Glomerular visceral epithelial cell (primary cell): ENCODE results near the gene SFXN3.
A peak's percentile ranks its signal among the peaks of the same experiment; 100 is the strongest.

ENCODE experiments used
- DNase-seq: peaks from one replicate; pipeline ENCODE4 v3.0.0-alpha.2; 2016; ENCODE audit errors: extremely low spot score

The SFXN3 gene

DNA sequence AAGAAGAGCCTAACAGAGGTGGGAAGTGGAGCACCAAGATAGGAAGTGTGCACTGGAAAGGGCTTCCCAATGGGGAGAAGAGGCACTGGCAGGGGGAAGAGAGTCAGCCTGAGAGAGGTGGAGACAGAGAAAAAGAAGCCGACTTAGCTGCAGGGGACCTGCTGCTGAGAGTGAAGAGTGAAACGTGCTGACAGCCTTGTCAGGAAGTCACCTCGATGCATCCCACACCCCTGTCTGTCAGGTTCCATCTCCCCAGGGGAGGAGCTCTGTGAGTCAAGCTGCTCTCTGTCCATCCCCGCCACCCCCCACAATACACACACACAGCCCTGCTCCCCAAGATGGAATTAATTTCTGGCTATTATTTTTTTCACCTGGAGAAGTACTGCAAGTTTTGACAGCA lies 44.7 kb downstream of the SFXN3 start:
- DNase-seq: no peak

DNA sequence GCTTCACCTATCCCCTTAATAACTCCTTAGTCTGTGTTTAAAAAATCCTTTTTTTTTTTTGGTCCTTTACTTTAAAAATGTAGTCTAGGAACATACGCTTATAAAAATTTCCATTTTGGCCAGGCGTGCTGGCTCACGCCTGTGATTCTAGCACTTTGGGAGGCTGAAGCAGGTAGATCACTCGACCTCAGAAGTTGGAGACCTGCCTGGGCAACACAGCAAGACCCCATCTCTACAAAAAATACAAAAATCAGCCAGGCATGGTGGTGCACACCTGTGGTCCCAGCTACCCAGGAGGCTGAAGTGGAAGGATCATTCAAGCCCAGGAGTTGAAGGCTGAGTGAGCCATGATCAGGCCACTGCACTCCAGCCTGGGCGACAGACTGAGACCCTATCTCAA lies 45.6 kb downstream of the SFXN3 start:
- DNase-seq: no peak

DNA sequence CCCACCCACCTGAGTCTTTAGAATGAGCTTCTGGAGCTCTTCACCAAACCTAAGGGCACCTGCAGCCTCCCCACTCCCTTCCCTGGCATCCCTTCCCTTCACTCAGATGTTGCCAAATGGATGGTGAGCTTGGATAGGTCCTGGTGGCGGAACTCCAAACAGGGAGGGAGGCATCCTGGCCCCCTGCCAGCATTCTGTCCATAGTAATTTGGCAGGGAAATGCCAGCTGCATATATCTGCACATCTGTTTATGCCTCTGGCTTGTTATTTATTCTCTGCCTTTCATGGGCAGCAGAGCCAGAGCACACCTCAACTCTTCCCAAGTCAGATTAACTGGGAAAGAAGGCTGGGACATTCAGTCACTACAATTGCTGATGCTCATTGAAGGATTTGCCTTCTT lies 48.8 kb downstream of the SFXN3 start:
- DNase-seq: no peak

DNA sequence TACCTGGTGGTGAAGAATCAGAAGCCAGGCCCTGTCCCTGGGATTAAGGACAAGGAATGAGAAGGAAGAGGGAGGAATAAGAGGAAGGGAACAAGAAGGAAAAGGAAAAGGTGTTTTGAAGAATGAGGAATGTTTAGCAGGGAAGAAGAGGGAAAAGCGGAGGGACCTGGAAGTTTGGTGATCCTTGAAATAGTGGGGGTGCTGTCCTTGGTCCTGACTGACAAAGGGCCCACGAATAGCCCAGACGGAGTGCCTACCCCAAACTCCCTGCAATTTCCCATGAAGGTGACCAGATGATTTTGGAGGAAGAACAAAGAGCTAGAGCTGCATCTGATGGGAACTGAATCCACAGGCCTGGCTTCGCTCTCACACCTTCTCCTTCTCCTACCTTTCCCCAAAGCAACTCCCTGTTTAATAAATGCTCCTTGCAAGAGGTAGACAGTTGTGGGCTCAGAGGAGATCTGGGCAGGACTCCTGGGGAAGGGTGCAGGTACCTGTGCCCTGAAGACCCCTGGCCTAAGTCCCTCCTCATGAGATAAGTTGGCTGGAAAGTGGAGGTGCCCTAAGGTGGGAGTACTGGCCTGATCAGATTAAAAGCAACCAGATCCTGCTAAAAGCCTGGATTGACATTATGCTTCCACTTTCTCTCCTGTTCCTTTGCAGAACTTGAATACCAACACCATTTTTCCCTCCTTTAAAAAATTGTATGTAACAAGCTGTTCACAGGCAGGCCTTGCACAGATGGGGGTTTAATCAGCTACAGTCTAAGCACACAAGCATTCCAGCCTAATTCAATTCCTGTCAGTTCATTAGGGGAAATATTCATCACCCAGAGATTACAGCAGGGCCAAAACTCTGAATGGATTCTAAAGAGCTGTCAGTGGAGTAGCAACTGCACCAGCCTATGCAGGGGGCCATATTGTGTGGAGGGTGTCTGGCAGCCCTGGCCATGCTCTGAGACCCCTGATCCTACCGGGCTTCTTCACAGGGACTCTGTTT lies 50.2 kb downstream of the SFXN3 start:
- peak; percentile 20 for DNase-seq

DNA sequence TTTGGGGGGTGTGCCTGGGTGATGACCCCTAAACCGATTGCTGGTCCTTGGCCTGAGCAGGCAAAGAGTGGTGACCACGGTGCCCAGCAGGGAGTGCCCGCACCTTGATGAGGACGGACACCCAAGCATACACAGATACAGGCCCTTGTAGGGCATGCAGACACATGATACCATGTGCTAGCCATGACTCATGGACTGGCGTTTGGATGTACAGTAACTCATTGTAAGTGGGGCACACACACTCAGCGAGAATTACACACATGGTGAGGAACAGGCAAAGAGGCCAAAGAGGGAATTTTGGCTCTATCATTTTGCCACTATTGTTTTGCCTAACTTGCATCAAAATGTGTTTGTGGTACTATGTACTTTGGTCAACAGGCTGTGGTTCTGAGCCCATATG lies 54.8 kb downstream of the SFXN3 start:
- DNase-seq: no peak

DNA sequence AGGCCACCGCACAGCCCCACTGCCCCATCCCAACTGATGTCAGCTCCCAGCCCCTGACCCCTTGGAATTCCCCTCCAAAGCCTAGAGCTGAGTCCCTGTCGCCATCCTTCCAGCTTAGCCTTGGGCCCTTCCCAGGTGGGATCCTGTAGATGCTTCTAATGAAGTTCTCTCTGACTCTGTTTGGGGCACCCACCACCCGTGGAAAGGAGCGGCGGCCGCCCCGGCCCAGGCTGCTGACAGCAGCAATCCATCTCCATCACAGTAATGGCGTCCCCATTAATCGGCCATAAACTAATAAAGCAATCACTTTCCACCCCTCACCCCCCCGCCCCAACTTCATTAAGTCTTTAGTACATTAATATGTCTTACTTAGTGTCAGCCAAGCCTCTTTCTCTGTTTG lies 56.3 kb downstream of the SFXN3 start:
- DNase-seq: no peak

DNA sequence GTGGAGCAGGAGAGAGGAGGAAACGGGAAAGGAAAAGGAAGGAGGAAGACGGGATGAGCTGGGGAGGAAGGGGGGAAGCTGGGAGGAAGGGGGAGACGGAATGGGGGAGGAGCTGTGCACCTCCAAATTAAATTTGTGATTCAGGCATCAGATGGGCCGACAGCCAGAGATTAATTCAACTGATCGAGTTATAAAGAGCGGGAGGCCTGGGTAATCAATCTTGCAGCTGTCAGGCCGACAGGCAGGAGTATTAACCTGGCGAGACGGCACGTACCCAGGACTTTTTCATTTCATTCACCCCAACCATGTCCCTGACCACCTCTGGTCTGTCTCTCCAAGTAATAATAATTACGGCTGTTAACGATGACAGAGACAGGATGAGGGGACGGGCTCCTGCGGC lies 56.9 kb downstream of the SFXN3 start:
- no peak for DNase-seq

DNA sequence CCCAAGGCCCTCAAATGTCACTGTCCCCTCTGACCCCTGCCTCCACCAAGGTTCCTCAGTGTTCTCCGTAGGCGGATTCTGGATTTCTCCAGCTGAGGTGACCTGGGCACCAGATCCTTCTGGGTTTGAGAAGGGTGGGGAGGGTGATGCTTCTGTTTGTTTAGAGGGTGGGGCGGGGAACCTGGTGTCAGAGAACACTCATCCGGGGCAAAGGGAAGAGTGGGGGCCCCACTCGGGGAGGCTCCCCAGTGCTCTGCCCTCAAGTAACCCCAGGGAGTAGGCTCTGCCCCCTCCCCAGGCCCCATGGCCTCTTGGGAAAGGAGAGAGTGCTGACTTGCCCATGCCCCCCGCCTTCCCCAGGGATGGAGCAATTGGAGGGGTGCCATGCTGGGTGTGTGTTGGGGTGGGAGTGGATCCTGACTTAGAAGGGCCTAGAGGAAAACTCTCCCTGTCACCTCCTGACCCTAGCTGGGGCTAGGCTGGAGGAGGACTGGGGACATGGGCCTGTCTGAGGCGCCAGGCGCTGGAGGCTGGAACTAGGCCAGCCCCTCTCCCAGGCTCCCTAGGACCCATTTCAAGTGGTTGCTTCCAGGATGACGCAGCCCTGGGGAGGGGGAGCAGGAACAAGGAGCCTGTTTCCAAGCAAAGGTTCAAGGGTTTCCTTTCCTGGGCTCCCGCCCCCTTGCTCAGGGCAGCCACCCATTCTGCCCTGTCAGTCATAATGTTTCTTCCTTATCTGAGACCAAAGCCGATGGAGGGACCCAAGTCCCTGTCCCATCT lies 58.7 kb downstream of the SFXN3 start:
- no peak for DNase-seq

DNA sequence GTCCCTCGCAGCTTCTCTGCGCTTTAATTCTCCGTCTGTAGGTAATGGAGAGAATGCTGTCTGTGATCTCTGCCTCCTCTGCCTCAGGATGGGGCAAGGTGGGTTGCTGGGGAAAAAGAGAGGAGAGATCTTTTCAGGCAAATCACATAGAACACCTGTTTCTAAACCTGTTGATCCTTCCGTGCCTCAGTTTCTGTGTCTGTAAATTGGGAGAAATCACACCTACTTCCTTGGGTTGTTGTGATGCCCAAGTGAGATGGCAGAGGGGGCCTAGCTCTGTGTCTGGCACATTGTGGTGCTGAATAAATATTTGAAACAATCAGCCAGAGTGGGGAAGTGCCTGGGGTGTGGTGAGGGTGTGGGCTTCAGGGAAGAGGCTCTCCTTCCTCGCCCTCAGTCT lies 59.6 kb downstream of the SFXN3 start:
- DNase-seq: no peak
